Glutamatergic neuron (in vitro differentiated cells): ENCODE data around the gene FAM53A. TPM values are rescaled to one million over a fixed set of nuclear protein-coding genes. Genes with fewer than 3 reads are reported as not detected.

Experiments used
- DNase-seq: peaks from one replicate; pipeline ENCODE4 v3.0.0; 2022
- H3K27ac Mint-ChIP-seq: one replicate; pipeline ENCODE4 v1.8.0; 2020; ENCODE audit warnings: mild to moderate bottlenecking, mixed read lengths, inconsistent platforms; ENCODE audit not compliant: unreplicated experiment
- H3K27me3 Mint-ChIP-seq: one replicate; pipeline ENCODE4 v1.8.0; 2020; ENCODE audit warnings: mild to moderate bottlenecking, moderate library complexity, mixed read lengths, inconsistent platforms; ENCODE audit not compliant: unreplicated experiment
- H3K36me3 Mint-ChIP-seq: one replicate; pipeline ENCODE4 v1.8.0; 2020; ENCODE audit warnings: mild to moderate bottlenecking, mixed read lengths, inconsistent platforms; ENCODE audit not compliant: unreplicated experiment
- H3K4me1 Mint-ChIP-seq: one replicate; pipeline ENCODE4 v1.8.0; 2020; ENCODE audit warnings: mild to moderate bottlenecking, low read depth, mixed read lengths, inconsistent platforms; ENCODE audit not compliant: unreplicated experiment
- H3K4me3 Mint-ChIP-seq: one replicate; pipeline ENCODE4 v1.8.0; 2020; ENCODE audit warnings: mild to moderate bottlenecking, mixed read lengths, inconsistent platforms; ENCODE audit not compliant: unreplicated experiment
- H3K9me3 Mint-ChIP-seq: one replicate; pipeline ENCODE4 v1.8.0; 2020; ENCODE audit warnings: mild to moderate bottlenecking, moderate library complexity, mixed read lengths, inconsistent platforms; ENCODE audit not compliant: unreplicated experiment
- CTCF ChIP-seq: fragments of 200-600 bp; sonication (generic); IDR thresholded peaks from one replicate; pipeline ENCODE4 v1.5.0; 2021; ENCODE audit not compliant: partially characterized antibody, unreplicated experiment
- total RNA-seq: library from RNA; stranded (reverse); fragmentation: NEBNext Ultra II Directional; extraction: Animal tissue kit (Norgen Biotek cat#: 25700); gene quantifications from one replicate; pipeline ENCODE4 v1.2.1, GENCODE V29; 2021; ENCODE audit not compliant: unreplicated experiment

Gene FAM53A
- total RNA-seq, 1 donor from 2014 or later: 1.1 TPM

DNA sequence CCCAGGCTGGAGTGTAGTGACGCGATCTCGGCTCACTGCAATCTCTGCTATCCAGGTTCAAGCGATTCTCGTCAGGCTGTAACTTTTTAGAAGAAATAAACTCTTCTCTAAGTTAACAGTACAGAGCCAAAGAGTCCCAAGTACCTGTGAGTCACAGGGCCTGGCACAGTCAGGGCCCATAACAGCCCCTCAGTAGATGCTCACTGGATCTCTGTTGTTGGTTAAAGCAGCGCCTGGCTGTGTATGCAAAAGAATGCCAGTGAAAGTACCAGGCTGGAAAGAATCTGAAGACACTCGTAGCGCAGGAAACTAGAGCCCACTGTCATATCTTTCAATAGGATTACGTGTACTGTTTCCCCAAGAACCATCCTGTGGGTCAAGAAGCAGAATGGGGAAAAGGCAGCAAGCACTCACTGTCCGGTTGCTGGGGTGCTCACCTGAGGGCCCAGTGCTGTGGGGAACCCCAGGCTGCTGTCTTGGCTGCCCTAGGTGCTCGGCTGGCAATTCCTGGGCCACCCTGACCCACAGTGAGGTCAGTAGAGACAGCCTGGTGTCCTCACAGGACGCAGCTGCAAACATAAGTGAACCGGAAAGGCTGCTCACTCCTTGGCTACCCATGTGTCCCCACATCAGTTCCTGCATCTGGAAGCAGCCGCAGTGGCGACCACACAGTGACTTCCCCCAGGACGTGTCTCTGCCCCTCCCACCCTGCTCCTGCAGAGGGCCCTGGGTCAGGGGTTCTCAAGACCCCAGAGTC, 31.1 kb upstream of the FAM53A start:
- Mint-ChIP-seq H3K4me3 (peak overlapping the region; percentile 34), H3K4me1 (peaks cover 9% of the 10 kb centered on the region), H3K27ac (no peak overlapping the region), H3K36me3 (no peaks in the 10 kb centered on the region), H3K27me3 (peaks cover 12% of the 10 kb centered on the region), H3K9me3 (peaks cover 7% of the 10 kb centered on the region)
- TF ChIP-seq CTCF: no peak
- DNase-seq: no peak

DNA sequence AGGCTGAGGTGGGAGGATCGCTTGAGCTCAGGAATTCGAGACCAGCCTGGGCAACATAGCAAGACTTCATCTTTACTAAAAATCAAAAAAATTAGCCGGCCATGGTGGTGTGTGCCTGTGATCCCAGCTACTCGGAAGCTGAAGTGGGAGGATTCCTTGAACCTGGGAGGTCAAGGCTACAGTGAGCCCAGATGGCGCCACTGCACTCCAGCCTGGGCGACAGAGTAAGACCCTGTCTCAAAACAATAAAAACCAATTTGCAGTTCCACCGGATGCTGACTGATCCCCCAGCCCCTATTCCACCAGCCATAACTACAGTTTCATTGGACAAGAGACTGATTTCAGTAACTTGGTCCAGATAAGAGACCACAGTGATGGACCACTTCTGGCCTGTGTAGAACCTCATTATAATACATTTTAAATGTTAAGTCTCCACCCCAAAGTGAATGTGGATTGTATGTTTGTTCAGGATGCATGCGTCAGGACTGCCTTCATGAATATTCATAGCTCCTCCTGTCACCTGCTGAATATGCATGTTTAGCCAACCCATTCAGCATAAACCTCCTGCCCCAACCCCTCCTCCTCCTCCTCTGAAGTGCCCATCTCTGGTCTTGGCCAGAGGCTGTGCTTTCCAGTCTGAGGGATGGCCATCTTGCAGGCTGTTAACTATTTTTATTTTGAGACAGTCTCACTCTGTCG, 30.3 kb upstream of the FAM53A start:
- no peaks in the 10 kb centered on the region for H3K36me3 Mint-ChIP-seq
- H3K4me1 Mint-ChIP-seq: peaks cover 13% of the 10 kb centered on the region
- H3K27ac Mint-ChIP-seq: no peak overlapping the region
- peaks cover 5% of the 10 kb centered on the region for H3K9me3 Mint-ChIP-seq
- no peak for TF ChIP-seq CTCF
- peaks cover 12% of the 10 kb centered on the region for H3K27me3 Mint-ChIP-seq
- H3K4me3 Mint-ChIP-seq: no peak overlapping the region
- DNase-seq: no peak

GRCh38 chr4:1713003-1713851, 29.1 kb upstream of the FAM53A start:
- Mint-ChIP-seq H3K27ac (peak overlapping the region; percentile 28), H3K36me3 (no peaks in the 10 kb centered on the region), H3K27me3 (peaks cover 12% of the 10 kb centered on the region), H3K9me3 (peaks cover 7% of the 10 kb centered on the region), H3K4me3 (peak overlapping the region; percentile 87), H3K4me1 (peaks cover 13% of the 10 kb centered on the region)
- DNase-seq: no peak
- no peak for TF ChIP-seq CTCF

- Mint-ChIP-seq H3K36me3 (no peaks in the 10 kb centered on the region), H3K4me1 (peaks cover 13% of the 10 kb centered on the region), H3K9me3 (peaks cover 7% of the 10 kb centered on the region), H3K4me3 (peak within 1 kb of the TSS; percentile 99), H3K27ac (peak within 1 kb of the TSS; percentile 87), H3K27me3 (peaks cover 12% of the 10 kb centered on the region)
- no peak for TF ChIP-seq CTCF
- DNase-seq: peak; percentile 86
Observed at GRCh38 chr4:1712216-1713002, 28.3 kb upstream of the FAM53A start, which contains the start of gene SLBP. TSS of gene SLBP (minus strand) at chr4:1712319. CDS start at chr4:1712188, 131 bp downstream.
